ENCODE data around the gene STUB1. TPM values are rescaled to one million over a fixed set of nuclear protein-coding genes. Genes with fewer than 3 reads are reported as not detected.

Gene STUB1
- total RNA-seq, 1 experiment from 2014 or later = 111 TPM

DNA sequence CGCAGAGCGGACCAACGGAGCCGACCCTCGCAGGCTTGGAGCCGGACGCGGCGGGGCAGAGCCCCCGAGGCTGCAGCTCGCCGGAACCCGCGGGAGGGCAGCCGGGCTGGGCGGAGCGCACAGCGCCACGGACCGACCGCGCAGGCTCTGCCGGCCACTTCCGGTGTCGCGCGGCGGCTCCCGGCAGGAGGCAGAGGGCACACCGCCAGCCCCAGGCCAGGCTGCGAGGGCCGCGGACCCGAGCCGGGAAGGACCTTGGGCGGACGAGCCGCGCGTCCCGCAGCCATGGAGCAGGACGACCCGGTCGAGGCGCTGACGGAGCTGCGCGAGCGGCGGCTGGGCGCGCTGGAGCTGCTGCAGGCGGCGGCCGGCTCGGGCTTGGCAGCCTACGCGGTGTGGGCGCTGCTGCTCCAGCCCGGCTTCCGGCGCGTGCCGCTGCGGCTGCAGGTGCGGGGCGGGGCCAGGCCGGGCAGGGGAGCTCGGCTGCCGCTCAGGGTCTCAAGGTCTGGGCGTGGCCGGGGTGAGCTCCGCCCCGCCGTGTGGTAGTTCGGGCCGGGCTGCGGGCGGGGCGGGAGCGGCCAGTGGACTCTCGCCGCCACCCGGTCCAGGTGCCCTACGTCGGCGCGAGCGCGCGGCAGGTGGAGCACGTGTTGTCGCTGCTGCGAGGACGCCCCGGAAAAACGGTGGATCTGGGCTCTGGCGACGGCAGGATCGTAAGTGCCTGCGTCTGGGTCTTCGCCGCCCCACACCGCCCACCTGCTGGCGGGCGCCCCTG is 41.0 kb downstream of the STUB1 start, which contains the start of gene ANTKMT (continued):
- TF ChIP-seq, protein P1, sequence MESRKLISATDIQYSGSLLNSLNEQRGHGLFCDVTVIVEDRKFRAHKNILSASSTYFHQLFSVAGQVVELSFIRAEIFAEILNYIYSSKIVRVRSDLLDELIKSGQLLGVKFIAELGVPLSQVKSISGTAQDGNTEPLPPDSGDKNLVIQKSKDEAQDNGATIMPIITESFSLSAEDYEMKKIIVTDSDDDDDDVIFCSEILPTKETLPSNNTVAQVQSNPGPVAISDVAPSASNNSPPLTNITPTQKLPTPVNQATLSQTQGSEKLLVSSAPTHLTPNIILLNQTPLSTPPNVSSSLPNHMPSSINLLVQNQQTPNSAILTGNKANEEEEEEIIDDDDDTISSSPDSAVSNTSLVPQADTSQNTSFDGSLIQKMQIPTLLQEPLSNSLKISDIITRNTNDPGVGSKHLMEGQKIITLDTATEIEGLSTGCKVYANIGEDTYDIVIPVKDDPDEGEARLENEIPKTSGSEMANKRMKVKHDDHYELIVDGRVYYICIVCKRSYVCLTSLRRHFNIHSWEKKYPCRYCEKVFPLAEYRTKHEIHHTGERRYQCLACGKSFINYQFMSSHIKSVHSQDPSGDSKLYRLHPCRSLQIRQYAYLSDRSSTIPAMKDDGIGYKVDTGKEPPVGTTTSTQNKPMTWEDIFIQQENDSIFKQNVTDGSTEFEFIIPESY (IDR thresholded peaks at IDR 0.05; ENCODE audit: extremely low read depth, insufficient replicate concordance, low read length) = no peak
- TF ChIP-seq, protein P2, sequence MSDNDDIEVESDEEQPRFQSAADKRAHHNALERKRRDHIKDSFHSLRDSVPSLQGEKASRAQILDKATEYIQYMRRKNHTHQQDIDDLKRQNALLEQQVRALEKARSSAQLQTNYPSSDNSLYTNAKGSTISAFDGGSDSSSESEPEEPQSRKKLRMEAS (IDR thresholded peaks at IDR 0.05) = no peak
- no peak for TF ChIP-seq EGR1 (IDR thresholded peaks at IDR 0.05; ENCODE audit: low read depth)

DNA sequence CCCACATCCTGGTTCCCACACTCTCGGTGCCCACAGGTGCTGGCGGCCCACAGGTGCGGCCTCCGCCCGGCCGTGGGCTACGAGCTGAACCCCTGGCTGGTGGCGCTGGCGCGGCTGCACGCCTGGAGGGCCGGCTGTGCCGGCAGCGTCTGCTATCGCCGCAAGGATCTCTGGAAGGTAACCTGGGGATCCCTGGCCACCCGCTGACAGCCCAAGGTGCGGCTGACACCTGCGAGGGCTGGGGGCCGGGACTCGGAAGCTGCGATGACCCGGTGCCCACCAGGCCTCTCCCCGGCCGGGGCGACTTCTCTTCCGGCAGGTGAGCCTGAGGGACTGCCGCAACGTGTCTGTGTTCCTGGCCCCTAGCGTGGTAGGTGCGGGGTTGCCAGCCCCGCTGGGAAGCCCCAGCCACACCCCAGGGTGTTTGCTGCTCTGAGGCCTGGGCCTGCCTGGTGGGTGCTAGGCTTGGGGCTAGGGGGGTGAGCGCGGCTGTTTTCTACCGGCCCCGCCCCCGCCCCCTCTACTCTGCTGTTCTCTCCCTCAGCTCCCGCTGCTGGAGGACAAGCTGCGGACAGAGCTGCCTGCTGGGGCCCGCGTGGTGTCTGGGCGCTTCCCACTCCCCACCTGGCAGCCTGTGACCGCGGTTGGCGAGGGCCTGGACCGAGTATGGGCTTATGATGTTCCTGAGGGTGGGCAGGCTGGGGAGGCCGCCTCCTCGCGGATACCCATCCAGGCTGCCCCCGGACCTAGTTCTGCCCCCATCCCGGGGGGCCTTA is 41.7 kb downstream of the STUB1 start:
- TSS peak; percentile 30 for BruUV-seq (replicated peaks)
- no peak overlapping the region for H2AFZ ChIP-seq (ENCODE audit: low read depth, low read length, poor library complexity, severe bottlenecking)
- peaks cover 13% of the 10 kb centered on the region; the same call in 1 of the 2 replicates for H3K79me2 ChIP-seq (ENCODE audit: insufficient read depth, low read length)
- H3K27me3 ChIP-seq (ENCODE audit: insufficient read depth, low read length) = no peaks in the 10 kb centered on the region
- no peaks in the 10 kb centered on the region for H3K9me2 ChIP-seq (ENCODE audit: insufficient read depth)
- ATAC-seq (no peak), DNase-seq (ENCODE audit: low read depth, low spot score) (no peak)
- H3K27ac ChIP-seq (ENCODE audit: low read depth, low read length) = peak overlapping the region; percentile 100
- intact Hi-C loops (cut with micrococcal nuclease) = no loop called here
- peaks cover 27 to 66% of the 10 kb centered on the region in 2 experiments for H3K4me1 ChIP-seq (ENCODE audit: control insufficient read depth in 1 of 2, insufficient read depth in 2 of 2, low read length in 2 of 2)
- CTCF ChIA-PET = interaction anchor here (0.5 to 2.6 kb wide), 5 partner anchors 10 to 340 kb away, joined by 3 to 11 read pairs (median 10); partner anchors contain the start of gene MSLN
- no peaks in the 10 kb centered on the region for H3K36me3 ChIP-seq (ENCODE audit: control insufficient read depth in 1 of 2, insufficient read depth in 2 of 2, low read length in 2 of 2)
- H3K9me3 ChIP-seq (ENCODE audit: control insufficient read depth in 1 of 2, insufficient read depth in 1 of 2, low read depth in 1 of 2, low read length in 2 of 2) = no peaks in the 10 kb centered on the region
- POLR2A ChIA-PET = interaction anchor here (0.6 to 1.4 kb wide), 5 partner anchors 9 to 367 kb away, joined by 3 to 7 read pairs (median 5); partner anchors contain the start of genes CIAO3 and MSLN
- RAD21 ChIA-PET (ENCODE audit: low non-redundant PET in 1 of 2, low total read pairs in 2 of 2, uncharacterized antibody in 2 of 2, unreplicated experiment in 2 of 2) = no interaction called here
- peak overlapping the region; percentile 98 for H3K9ac ChIP-seq (ENCODE audit: low read length)
- peak overlapping the region; percentile 36 to 87 for H3K4me3 ChIP-seq (replicated peaks in 1 of 2; ENCODE audit: low read depth in 1 of 2, low read length in 2 of 2)
- no peaks in the 10 kb centered on the region for H4K20me1 ChIP-seq (ENCODE audit: insufficient read depth)
- peak overlapping the region; percentile 80 for H3K4me2 ChIP-seq (ENCODE audit: low read length)
- no peak for TF ChIP-seq POLR2A (IDR thresholded peaks at IDR 0.05; ENCODE audit: borderline replicate concordance, extremely low read depth, insufficient read depth, insufficient read length)
- no peak for TF ChIP-seq ZFX (IDR thresholded peaks at IDR 0.05)
- TF ChIP-seq, protein P3, sequence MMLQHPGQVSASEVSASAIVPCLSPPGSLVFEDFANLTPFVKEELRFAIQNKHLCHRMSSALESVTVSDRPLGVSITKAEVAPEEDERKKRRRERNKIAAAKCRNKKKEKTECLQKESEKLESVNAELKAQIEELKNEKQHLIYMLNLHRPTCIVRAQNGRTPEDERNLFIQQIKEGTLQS (IDR thresholded peaks at IDR 0.05) = no peak
- TF ChIP-seq EZH2 (IDR thresholded peaks at IDR 0.05) = no peak
- TF ChIP-seq ELF1 (IDR thresholded peaks at IDR 0.05; ENCODE audit: borderline replicate concordance, low read depth) = no peak
- no peak for TF ChIP-seq SRF (IDR thresholded peaks at IDR 0.05; ENCODE audit: low read depth)
- TF ChIP-seq YY1 (IDR thresholded peaks at IDR 0.05; ENCODE audit: extremely low read depth, insufficient replicate concordance, low read depth, low read length) = no peak
- TF ChIP-seq CEBPB (IDR thresholded peaks at IDR 0.05; ENCODE audit: low read depth) = no peak
- no peak for TF ChIP-seq SP1 (IDR thresholded peaks at IDR 0.05; ENCODE audit: low read depth)
- TF ChIP-seq, protein P2 (IDR thresholded peaks at IDR 0.05) = no peak
- TF ChIP-seq FOSL1 (IDR thresholded peaks at IDR 0.05; ENCODE audit: low read depth) = no peak
- TF ChIP-seq, protein P4, sequence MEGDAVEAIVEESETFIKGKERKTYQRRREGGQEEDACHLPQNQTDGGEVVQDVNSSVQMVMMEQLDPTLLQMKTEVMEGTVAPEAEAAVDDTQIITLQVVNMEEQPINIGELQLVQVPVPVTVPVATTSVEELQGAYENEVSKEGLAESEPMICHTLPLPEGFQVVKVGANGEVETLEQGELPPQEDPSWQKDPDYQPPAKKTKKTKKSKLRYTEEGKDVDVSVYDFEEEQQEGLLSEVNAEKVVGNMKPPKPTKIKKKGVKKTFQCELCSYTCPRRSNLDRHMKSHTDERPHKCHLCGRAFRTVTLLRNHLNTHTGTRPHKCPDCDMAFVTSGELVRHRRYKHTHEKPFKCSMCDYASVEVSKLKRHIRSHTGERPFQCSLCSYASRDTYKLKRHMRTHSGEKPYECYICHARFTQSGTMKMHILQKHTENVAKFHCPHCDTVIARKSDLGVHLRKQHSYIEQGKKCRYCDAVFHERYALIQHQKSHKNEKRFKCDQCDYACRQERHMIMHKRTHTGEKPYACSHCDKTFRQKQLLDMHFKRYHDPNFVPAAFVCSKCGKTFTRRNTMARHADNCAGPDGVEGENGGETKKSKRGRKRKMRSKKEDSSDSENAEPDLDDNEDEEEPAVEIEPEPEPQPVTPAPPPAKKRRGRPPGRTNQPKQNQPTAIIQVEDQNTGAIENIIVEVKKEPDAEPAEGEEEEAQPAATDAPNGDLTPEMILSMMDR (IDR thresholded peaks at IDR 0.05 in 2 of 3, conservative IDR thresholded peaks at IDR 0.05 in 1 of 3; ENCODE audit: borderline replicate concordance in 1 of 3, insufficient read depth in 1 of 3, low read depth in 2 of 3, low read length in 2 of 3) = no peak
- TF ChIP-seq, protein P1 (IDR thresholded peaks at IDR 0.05; ENCODE audit: extremely low read depth, insufficient replicate concordance, low read length) = no peak
- no peak for TF ChIP-seq EZH2phosphoT487 (IDR thresholded peaks at IDR 0.05; ENCODE audit: borderline replicate concordance)
